K562 (cell line): ENCODE data around the gene USHBP1. TPM values are rescaled to one million over a fixed set of nuclear protein-coding genes. Genes with fewer than 3 reads are reported as not detected.
A peak's percentile ranks its signal among the peaks of the same experiment; 100 is the strongest.

Experiments used
- ATAC-seq: fragments of 200-7000 bp; cut with Tn5 transposase; 3 replicates; pipeline ENCODE4 v1.9.1; 2020; ENCODE audit warnings: moderate library complexity
- BruUV-seq: library from RNA; stranded (reverse); fragments of 400-500 nt; replicated peaks from 2 replicates; lab custom pipeline; 2021; lab: Mats Ljungman, UMichigan
- CTCF ChIA-PET: fragments of 300-600 bp; formaldehyde crosslinking; extraction: SDS; loops from one replicate; lab custom pipeline; 2021; ENCODE audit warnings: low intra/inter-chr PET ratio; lab: Yijun Ruan, JAX
- POLR2A ChIA-PET: fragments of 300-600, 350-650 bp; sonication (Branson Sonifier 250); formaldehyde crosslinking; extraction: SDS; loops from one replicate; lab custom pipeline; 2021; ENCODE audit warnings: antibody characterized with exemption, inconsistent platforms; lab: Yijun Ruan, JAX
- DNase-seq, 4 experiments: peaks; one replicate each; pipeline versions ENCODE4 v3.0.0 to v3.0.0-alpha.2; 2011 to 2018; ENCODE audit warnings: low spot score in 3 of 4, mixed read lengths in 3 of 4; ENCODE audit errors: extremely low read depth in 1 of 4
- FAIRE-seq: peaks from 2 replicates; lab custom pipeline; 2011; peaks lifted over from hg19 to GRCh38; lab: Jason Lieb, UNC
- H2AFZ ChIP-seq: 2 replicates; pipeline ENCODE4 v1.6.0; 2011; ENCODE audit warnings: low read depth, low read length, control low read depth, inconsistent platforms
- H3K27ac ChIP-seq: fragments of 200-600 bp; 3 replicates; pipeline ENCODE4 v1.8.0; 2011; ENCODE audit warnings: low read depth, mild to moderate bottlenecking, control low read depth, inconsistent platforms, low read length, moderate library complexity, mixed read lengths; ENCODE audit errors: extremely low read depth
- H3K27me3 ChIP-seq, 2 experiments: fragments of 300-600 bp in 1 of 2; 2 replicates in 1 of 2; 3 replicates in 1 of 2; pipeline versions ENCODE4 v1.6.0 to v1.8.0; 2011; ENCODE audit warnings: inconsistent platforms in 2 of 2, low read length in 2 of 2, mild to moderate bottlenecking in 1 of 2, mixed read lengths in 1 of 2, moderate library complexity in 1 of 2; ENCODE audit not compliant: control insufficient read depth in 2 of 2, insufficient read depth in 2 of 2
- H3K36me3 ChIP-seq: fragments of 300-600 bp; 3 replicates; pipeline ENCODE4 v1.8.0; 2011; ENCODE audit warnings: mild to moderate bottlenecking, low read length, inconsistent platforms; ENCODE audit not compliant: control insufficient read depth, insufficient read depth
- H3K4me1 ChIP-seq, 2 experiments: fragments of 200-600 bp in 1 of 2; replicated peaks in 1 of 2; 2 replicates in 1 of 2; 3 replicates in 1 of 2; pipeline versions ENCODE4 v1.5.1 to v1.8.0; 2011; ENCODE audit warnings: inconsistent platforms in 2 of 2, low read length in 2 of 2, mild to moderate bottlenecking in 1 of 2, mixed read lengths in 1 of 2, moderate library complexity in 1 of 2; ENCODE audit not compliant: control insufficient read depth in 2 of 2, insufficient read depth in 2 of 2
- H3K4me2 ChIP-seq: 2 replicates; pipeline ENCODE4 v1.6.1; 2011; ENCODE audit warnings: low read length, control low read depth, inconsistent platforms, mixed read lengths; ENCODE audit not compliant: insufficient read depth
- H3K4me3 ChIP-seq: fragments of 200-600 bp; sonication (generic), shearing (Covaris generic); 2 replicates; pipeline ENCODE4 v1.5.1; 2016; ENCODE audit warnings: control low read depth, inconsistent platforms
- H3K79me2 ChIP-seq: fragments of 200-600 bp; 3 replicates; pipeline ENCODE4 v1.8.0; 2011; ENCODE audit warnings: low read length, inconsistent platforms; ENCODE audit not compliant: control insufficient read depth, insufficient read depth
- H3K9ac ChIP-seq, 2 experiments: 2 replicates each; pipeline versions ENCODE4 v1.6.0 to v1.6.1; 2011; ENCODE audit warnings: low read depth in 2 of 2, low read length in 2 of 2, control low read depth in 1 of 2, inconsistent platforms in 1 of 2, mild to moderate bottlenecking in 1 of 2, mixed read lengths in 1 of 2; ENCODE audit not compliant: insufficient read depth in 1 of 2
- H3K9me1 ChIP-seq: one replicate; pipeline ENCODE4 v1.6.0; 2011; ENCODE audit warnings: inconsistent platforms, mild to moderate bottlenecking, low read length, moderate library complexity; ENCODE audit not compliant: control insufficient read depth, insufficient read depth
- H3K9me3 ChIP-seq: replicated peaks from 2 replicates; pipeline ENCODE4 v1.5.1; 2011; ENCODE audit warnings: low read depth, low read length, inconsistent platforms; ENCODE audit not compliant: control insufficient read depth, insufficient read depth
- H4K20me1 ChIP-seq: replicated peaks from 2 replicates; pipeline ENCODE4 v1.6.1; 2011; ENCODE audit warnings: low read length, inconsistent platforms, mixed read lengths; ENCODE audit not compliant: control insufficient read depth, insufficient read depth
- BCOR ChIP-seq: fragments of 450-650 bp; IDR thresholded peaks from 2 replicates; pipeline ENCODE4 v1.6.1; 2016
- CBX1 ChIP-seq: sonication (generic); IDR thresholded peaks from 2 replicates; pipeline ENCODE4 v1.6.1; 2016; ENCODE audit warnings: antibody characterized with exemption, low read depth, mild to moderate bottlenecking
- DNMT1 ChIP-seq: fragments of 450-650 bp; IDR thresholded peaks from 2 replicates; pipeline ENCODE4 v1.6.1; 2016; ENCODE audit warnings: antibody characterized with exemption, mild to moderate bottlenecking
- KDM1A ChIP-seq, 2 experiments: fragments of 450-650 bp; IDR thresholded peaks; 2 replicates each; pipeline ENCODE4 v1.6.1; 2016; ENCODE audit warnings: mild to moderate bottlenecking in 2 of 2
- RBM25 ChIP-seq: fragments of 200-400 bp; formaldehyde crosslinking; IDR thresholded peaks from 2 replicates; pipeline ENCODE4 v1.6.1; 2018; ENCODE audit warnings: low read length, low read depth, moderate library complexity; ENCODE audit not compliant: severe bottlenecking
- SMARCA5 ChIP-seq: fragments of 450-650 bp; IDR thresholded peaks from 2 replicates; pipeline ENCODE4 v1.6.1; 2016
- ZFP36 ChIP-seq: fragments of 150-350 bp; IDR thresholded peaks from 2 replicates; pipeline ENCODE4 v1.6.1; 2018; ENCODE audit warnings: low read length, low read depth; ENCODE audit not compliant: partially characterized antibody
- ZKSCAN8 ChIP-seq: fragments of 200-800 bp; sonication (Bioruptor generic); IDR thresholded peaks from 2 replicates; pipeline ENCODE4 v1.6.1; 2016; ENCODE audit warnings: missing genetic modification characterization, missing compliant biosample characterization
- ZNF121 ChIP-seq: sonication (generic); formaldehyde crosslinking; conservative IDR thresholded peaks from 2 replicates; pipeline ENCODE4 v1.8.0; 2022; ENCODE audit warnings: missing genetic modification reagents
- ZNF436 ChIP-seq: fragments of 250-450, 450-650 bp; sonication (Bioruptor Pico); formaldehyde crosslinking; IDR thresholded peaks from 2 replicates; pipeline ENCODE4 v1.7.0; 2020; ENCODE audit warnings: mild to moderate bottlenecking
- WGBS: fragments of 100-300 bp; shearing (Covaris generic); methylation state at CpG from one replicate; pipeline ENCODE4 v1.1.6; 2016; ENCODE audit warnings: low coverage, mixed read lengths; ENCODE audit not compliant: insufficient coverage; ENCODE audit errors: missing lambda C conversion rate; 5-methylcytosine and 5-hydroxymethylcytosine counted together
- in situ Hi-C: fragments of 300-500 bp; cut with MboI; formaldehyde crosslinking; loops from 4 replicates; pipeline ENCODE4 v1.15.0; 2018; ENCODE audit warnings: inconsistent platforms, mixed read lengths
- intact Hi-C: fragments of 100-400 bp; cut with micrococcal nuclease; formaldehyde crosslinking; loops from 2 replicates; pipeline ENCODE4 v1.14.2; 2022
- polyA plus RNA-seq, 8 experiments: library from polyadenylated mRNA; depleted of rRNA in 4 of 8; stranded (reverse) in 5 of 8; unstranded in 3 of 8; fragments of >200 nt; fragmentation: Nextera tagmentation in 2 of 8; fragmentation: Illumina TruSeq in 1 of 8; extraction: Ambion mirVana in 2 of 8; extraction: Trizol in 1 of 8; gene quantifications; 2 replicates each; pipeline versions ENCODE4 v1.2.1 to v1.2.3, GENCODE V29; 2011 to 2014; ENCODE audit warnings: inconsistent platforms in 1 of 8, missing spikeins in 1 of 8
- total RNA-seq, 7 experiments: library from RNA; depleted of rRNA in 6 of 7; stranded (reverse); fragments of >200 nt in 6 of 7; fragmentation: Illumina TruSeq in 2 of 7; extraction: Trizol in 2 of 7; gene quantifications; 2 replicates each; pipeline versions ENCODE4 v1.2.1 to v1.2.3, GENCODE V29; 2011 to 2021; ENCODE audit warnings: low replicate concordance in 1 of 7

Gene USHBP1
- total and polyA plus RNA-seq, 9 of the 15 experiments (the other 6 are each of a cell fraction or from before 2014, with no cell fraction given), result 0.03 to 0.10 (median 0.05) TPM; not detected in 5

DNA sequence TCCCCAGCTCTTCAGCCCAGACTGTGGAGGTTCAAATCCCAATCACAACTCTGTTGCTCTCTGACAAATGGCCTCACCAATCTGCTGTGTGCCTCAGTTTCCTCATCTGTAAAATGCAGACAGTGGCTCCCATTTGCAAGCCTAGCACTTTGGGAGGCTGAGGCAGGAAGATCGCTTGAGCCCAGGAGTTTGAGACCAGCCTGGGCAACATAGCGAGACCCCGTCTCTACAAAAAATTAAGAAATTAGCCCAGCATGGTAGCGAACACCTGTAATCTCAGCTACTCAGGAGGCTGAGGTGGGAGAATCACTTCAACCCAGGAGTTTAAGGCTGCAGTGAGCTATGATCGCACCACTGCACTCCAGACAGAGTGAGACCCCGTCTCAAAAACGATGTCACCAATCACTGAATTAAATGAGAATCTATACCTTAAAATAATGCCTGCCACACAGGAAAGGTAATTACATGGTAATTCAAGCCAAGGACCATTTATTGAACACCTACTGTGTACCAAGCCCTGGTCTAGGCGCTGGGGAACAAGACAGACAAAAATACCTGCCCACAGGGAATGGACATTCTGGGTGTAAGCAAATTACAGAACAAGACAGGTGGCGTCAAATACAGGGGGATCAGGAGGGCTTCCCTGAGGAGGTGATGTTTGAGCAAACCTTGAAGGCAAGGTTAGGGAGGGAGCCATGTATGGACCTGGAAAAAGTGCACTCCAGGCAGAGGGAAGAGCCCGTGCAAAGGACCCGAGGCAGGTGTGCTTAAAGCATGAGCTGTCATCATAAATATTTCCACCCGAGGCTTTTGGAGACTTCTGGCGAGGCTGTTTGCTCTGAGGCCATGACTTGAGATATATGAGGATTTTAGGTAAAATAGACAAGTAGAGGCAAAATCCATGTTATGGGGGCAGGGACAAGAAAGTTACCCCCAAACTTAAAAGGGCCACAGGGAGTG lies 26.5 kb downstream of the USHBP1 start:
- Histone ChIP-seq H3K27ac (no peak overlapping the region), H3K9me3 (no peaks in the 10 kb centered on the region), H3K79me2 (peaks cover 64% of the 10 kb centered on the region), H3K9ac (no peak overlapping the region), H4K20me1 (peaks cover 16% of the 10 kb centered on the region), H3K36me3 (peaks cover 60% of the 10 kb centered on the region; the same call in 2 of the 3 replicates), H3K4me2 (no peak overlapping the region), H3K4me3 (no peak overlapping the region), H3K4me1 (peaks cover 22 to 52% of the 10 kb centered on the region in 2 experiments), H2AFZ (no peak overlapping the region), H3K27me3 (no peaks in the 10 kb centered on the region), H3K9me1 (no peaks in the 10 kb centered on the region)
- WGBS, result 86% methylated on average over 13 of the region's 13 CpGs
- ChIA-PET CTCF (no interaction called here), POLR2A (interaction anchor here (0.6 to 11.3 kb wide), 6 partner anchors 11 to 30 kb away, joined by 3 to 129 read pairs (median 4); partner anchors contain the start of genes OCEL1 and USE1)
- intact Hi-C loops, result no loop called here
- ATAC-seq, result no peak
- no peak for FAIRE-seq
- in situ Hi-C loops, result no loop called here
- TF ChIP-seq KDM1A (IDR thresholded peaks at IDR 0.05), result 0 out of 4 replicates have a peak, but pooled peaks have one; percentile 3 to 10
- TF ChIP-seq RBM25, result peak; percentile 80
- 0 out of 2 replicates have a peak, but pooled peaks have one; percentile 19 for TF ChIP-seq ZNF121 (CRISPR knock-in tag)
- peak; percentile 67 for TF ChIP-seq ZKSCAN8 (CRISPR knock-in tag)
- TF ChIP-seq CBX1, result no peak
- peak; percentile 0; the same call in 1 of the 2 replicates for TF ChIP-seq BCOR
- TF ChIP-seq SMARCA5, result peak; percentile 31; the same call in 1 of the 2 replicates
- TF ChIP-seq ZFP36, result peak; percentile 79
- TF ChIP-seq DNMT1, result no peak
- peak; percentile 52; the same call in 1 of the 2 replicates for TF ChIP-seq ZNF436 (CRISPR knock-in tag)
- BruUV-seq, result no TSS peak
- no peak for DNase-seq
